ENCODE measurements around the gene PRORP. TPM values are rescaled to one million over a fixed set of nuclear protein-coding genes. Genes with fewer than 3 reads are reported as not detected.
A peak's percentile ranks its signal among the peaks of the same experiment; 100 is the strongest.

Gene PRORP
- 10 to 100 TPM; 23.6 to 45.4 (median 42.3) TPM for total RNA-seq

DNA sequence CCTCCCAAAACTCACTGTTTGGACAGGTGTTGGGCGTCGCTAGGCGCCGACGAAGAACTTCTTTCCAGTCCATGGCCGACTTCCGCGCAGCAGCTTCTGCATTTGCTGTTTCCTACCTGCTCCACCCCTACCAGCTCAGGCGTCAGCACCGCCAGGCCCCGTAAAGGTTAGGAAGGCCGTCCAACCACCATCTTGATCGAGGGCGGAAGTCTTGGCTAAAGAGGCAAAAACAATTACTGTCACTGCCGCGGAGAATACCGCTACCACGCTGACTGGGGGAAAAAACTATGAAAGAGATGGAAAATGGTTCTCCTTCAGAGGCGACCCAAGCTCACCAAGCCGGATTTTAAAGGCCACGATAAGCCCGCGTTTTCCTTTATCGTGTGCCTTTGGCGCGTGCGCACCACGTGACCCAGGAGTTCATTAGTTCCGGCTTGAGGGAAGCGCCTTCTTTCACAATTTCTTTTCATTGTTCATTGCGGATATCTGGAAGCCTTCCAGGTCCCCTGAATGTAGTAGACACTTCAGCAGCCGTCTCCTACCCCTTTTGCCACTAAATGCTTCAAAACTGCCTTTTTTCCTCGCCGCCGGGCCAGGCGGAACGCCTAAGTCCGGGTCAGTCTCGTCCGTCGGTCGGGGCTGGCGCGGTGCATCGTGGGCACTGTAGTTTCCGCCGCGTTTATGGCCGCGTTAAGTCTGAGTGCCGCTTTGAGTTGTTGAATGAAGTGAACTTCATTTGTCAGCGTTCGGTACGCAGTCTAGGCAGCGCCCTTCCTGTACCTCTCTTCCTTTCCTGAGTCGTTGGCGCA is at the start of gene PRORP, which contains the start of gene PPP2R3C:
TSS of gene PRORP (plus strand) at position 666 of the 809 bp plus-strand sequence. CDS start 694 bp downstream, outside the sequence.
TSS of gene PPP2R3C (minus strand) at position 104 of the 809 bp plus-strand sequence. CDS start at position 73, 31 bp downstream.
- peak in 1 of 2 donors; percentile 70 for TF ChIP-seq POLR2A (IDR thresholded peaks at IDR 0.05)
- TF ChIP-seq, protein P1, sequence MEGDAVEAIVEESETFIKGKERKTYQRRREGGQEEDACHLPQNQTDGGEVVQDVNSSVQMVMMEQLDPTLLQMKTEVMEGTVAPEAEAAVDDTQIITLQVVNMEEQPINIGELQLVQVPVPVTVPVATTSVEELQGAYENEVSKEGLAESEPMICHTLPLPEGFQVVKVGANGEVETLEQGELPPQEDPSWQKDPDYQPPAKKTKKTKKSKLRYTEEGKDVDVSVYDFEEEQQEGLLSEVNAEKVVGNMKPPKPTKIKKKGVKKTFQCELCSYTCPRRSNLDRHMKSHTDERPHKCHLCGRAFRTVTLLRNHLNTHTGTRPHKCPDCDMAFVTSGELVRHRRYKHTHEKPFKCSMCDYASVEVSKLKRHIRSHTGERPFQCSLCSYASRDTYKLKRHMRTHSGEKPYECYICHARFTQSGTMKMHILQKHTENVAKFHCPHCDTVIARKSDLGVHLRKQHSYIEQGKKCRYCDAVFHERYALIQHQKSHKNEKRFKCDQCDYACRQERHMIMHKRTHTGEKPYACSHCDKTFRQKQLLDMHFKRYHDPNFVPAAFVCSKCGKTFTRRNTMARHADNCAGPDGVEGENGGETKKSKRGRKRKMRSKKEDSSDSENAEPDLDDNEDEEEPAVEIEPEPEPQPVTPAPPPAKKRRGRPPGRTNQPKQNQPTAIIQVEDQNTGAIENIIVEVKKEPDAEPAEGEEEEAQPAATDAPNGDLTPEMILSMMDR (IDR thresholded peaks at IDR 0.05), result no peak
- H3K4me1 ChIP-seq, result peaks cover 6 to 24% of the 10 kb centered on the region in 2 donors

DNA sequence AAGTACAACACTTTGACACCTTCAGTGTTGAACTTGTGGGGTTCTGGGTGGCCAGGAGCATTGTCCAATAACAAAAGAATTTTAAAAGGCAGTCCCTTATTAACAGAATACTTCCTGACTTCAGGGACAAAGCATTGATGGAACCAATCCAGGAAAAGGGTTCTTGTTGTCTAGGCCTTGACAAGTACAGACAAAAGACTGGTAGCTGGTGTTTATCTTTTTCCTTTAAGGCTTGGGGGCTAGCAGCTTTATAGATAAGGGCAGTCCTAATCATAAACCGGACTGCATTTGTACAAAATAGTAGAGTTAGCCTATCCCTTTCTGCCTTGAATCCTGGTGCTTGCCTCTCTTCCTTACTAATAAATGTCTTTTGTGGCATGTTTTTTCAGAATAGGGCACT is 48.9 kb upstream of the PRORP start:
- no peaks in the 10 kb centered on the region for H3K4me1 ChIP-seq
- no peaks in the 10 kb centered on the region for H3K27me3 ChIP-seq
- WGBS, 2 donors, result 86 to 93% methylated on average over 1 of the region's 1 CpG
- H3K27ac ChIP-seq, result no peak overlapping the region
- peaks cover 9 to 12% of the 10 kb centered on the region in 2 donors for H3K36me3 ChIP-seq
- H3K4me3 ChIP-seq (replicated peaks in 1 of 3), result no peak overlapping the region
- TF ChIP-seq, protein P1 (IDR thresholded peaks at IDR 0.05), result no peak
- no peak for TF ChIP-seq POLR2A (IDR thresholded peaks at IDR 0.05)
- DNase-seq, result no peak
- intact Hi-C loops (cut with DNase I), result no loop called here
- no peaks in the 10 kb centered on the region for H3K9me3 ChIP-seq

More for the DNA sequence above, at the start of gene PRORP, which contains the start of gene PPP2R3C:
- H3K9me3 ChIP-seq, result no peaks in the 10 kb centered on the region
- 0 to 1% methylated on average over 56 to 57 of the region's 57 CpGs for WGBS, 2 donors
- peak within 1 kb of the TSS; percentile 9 to 45 (median 44) for H3K4me3 ChIP-seq (replicated peaks in 1 of 3)
- H3K36me3 ChIP-seq, result no peaks in the 10 kb centered on the region
- peak; percentile 97 to 98 for DNase-seq
- intact Hi-C loops (cut with DNase I), result loop anchor here (5.0 kb wide), 2 partner anchors 80 to 140 kb away; partner anchors contain the start of gene SRP54
- H3K27ac ChIP-seq, result peak within 1 kb of the TSS; percentile 90 to 97 (median 97)
- no peaks in the 10 kb centered on the region for H3K27me3 ChIP-seq

DNA sequence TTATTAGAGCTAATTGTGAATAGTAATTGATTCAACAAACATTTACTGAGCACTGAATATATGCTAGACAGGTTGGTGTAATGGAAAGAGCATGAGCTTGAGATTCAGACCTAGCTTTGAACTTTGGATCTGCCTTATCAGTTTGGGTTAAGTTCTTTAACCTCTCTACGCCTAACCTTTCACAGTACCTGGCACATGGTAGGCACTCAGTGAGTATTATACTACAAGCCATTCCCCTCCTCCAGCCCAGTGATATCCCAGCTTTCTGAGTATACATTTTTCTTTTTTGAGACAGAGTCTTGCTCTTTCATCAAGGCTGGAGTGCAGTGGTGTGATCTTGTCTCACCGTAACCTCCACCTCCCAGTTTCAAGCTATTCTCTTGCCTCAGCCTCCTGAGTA is 44.3 kb upstream of the PRORP start:
- intact Hi-C loops (cut with DNase I), result no loop called here
- Histone ChIP-seq H3K4me1 (no peaks in the 10 kb centered on the region), H3K4me3 (replicated peaks in 1 of 3) (no peak overlapping the region), H3K27me3 (no peaks in the 10 kb centered on the region), H3K9me3 (no peaks in the 10 kb centered on the region), H3K36me3 (peaks cover 19 to 27% of the 10 kb centered on the region in 2 donors), H3K27ac (no peak overlapping the region)
- 95 to 100% methylated on average over 2 of the region's 2 CpGs for WGBS, 2 donors
- no peak for DNase-seq
- TF ChIP-seq, protein P1 (IDR thresholded peaks at IDR 0.05), result no peak
- no peak for TF ChIP-seq POLR2A (IDR thresholded peaks at IDR 0.05)

DNA sequence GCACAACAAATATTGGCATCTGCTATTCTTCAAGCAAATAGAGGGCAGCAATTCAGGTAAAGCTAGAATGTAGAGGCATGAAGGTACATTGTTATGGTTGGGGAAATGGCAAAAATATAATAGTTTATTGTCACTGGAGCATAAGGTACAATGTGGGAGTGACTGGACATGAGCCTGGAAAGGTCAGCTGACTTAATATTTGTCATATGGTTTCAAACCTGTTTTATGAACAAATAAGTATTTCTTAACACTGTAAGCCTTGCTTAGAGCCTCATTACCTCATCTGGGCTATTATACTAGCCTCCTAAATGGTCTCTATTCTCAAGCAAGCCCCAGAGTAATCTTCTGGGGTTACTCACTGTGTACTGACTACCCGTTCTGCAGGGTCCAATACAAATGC is 42.6 kb upstream of the PRORP start:
- intact Hi-C loops (cut with DNase I), result no loop called here
- peaks cover 29 to 32% of the 10 kb centered on the region in 2 donors for H3K36me3 ChIP-seq
- no peaks in the 10 kb centered on the region for H3K27me3 ChIP-seq
- H3K9me3 ChIP-seq, result no peaks in the 10 kb centered on the region
- TF ChIP-seq POLR2A (IDR thresholded peaks at IDR 0.05), result no peak
- TF ChIP-seq, protein P1 (IDR thresholded peaks at IDR 0.05), result no peak
- no peak overlapping the region for H3K4me3 ChIP-seq (replicated peaks in 1 of 3)
- no peak for DNase-seq
- H3K4me1 ChIP-seq, result no peaks in the 10 kb centered on the region
- whole genome bisulfite sequencing, 2 donors, result 88 to 96% methylated on average over 1 of the region's 1 CpG
- no peak overlapping the region for H3K27ac ChIP-seq

Measured in thyroid gland (tissue), 4 donors.